ENCODE results near the gene NUP85.
"Not testable (repeated sequence)": the region's sequence is repeated elsewhere in the genome, so short reads cannot be mapped to it uniquely, and the experiment has no call there.

Gene NUP85

DNA sequence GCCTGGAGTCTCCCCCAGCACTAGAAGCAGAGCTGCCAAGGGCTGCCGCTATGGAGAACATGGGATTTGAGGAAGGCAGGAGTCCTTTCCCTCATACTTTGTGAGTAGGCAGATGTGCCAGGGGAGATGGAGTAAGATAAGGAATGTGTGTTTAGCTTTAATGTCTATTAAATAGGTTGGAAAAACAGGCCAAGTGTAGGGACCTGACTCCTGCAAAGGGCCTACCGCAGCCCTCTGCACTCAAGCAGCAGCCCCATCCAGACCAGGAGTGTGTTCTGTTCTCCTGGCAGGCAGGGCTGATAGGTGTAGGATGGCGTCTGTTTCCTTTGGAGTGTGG is 67.3 kb downstream of the NUP85 start:
- DNase-seq (ENCODE audit: low read depth): no peak
- H3K4me3 ChIP-seq (ENCODE audit: control insufficient read depth, low read depth, low read length): no peak overlapping the region
- TF ChIP-seq, protein P1, sequence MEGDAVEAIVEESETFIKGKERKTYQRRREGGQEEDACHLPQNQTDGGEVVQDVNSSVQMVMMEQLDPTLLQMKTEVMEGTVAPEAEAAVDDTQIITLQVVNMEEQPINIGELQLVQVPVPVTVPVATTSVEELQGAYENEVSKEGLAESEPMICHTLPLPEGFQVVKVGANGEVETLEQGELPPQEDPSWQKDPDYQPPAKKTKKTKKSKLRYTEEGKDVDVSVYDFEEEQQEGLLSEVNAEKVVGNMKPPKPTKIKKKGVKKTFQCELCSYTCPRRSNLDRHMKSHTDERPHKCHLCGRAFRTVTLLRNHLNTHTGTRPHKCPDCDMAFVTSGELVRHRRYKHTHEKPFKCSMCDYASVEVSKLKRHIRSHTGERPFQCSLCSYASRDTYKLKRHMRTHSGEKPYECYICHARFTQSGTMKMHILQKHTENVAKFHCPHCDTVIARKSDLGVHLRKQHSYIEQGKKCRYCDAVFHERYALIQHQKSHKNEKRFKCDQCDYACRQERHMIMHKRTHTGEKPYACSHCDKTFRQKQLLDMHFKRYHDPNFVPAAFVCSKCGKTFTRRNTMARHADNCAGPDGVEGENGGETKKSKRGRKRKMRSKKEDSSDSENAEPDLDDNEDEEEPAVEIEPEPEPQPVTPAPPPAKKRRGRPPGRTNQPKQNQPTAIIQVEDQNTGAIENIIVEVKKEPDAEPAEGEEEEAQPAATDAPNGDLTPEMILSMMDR (conservative IDR thresholded peaks at IDR 0.05; ENCODE audit: control insufficient read depth, insufficient read depth, low read depth, low read length): no peak

DNA sequence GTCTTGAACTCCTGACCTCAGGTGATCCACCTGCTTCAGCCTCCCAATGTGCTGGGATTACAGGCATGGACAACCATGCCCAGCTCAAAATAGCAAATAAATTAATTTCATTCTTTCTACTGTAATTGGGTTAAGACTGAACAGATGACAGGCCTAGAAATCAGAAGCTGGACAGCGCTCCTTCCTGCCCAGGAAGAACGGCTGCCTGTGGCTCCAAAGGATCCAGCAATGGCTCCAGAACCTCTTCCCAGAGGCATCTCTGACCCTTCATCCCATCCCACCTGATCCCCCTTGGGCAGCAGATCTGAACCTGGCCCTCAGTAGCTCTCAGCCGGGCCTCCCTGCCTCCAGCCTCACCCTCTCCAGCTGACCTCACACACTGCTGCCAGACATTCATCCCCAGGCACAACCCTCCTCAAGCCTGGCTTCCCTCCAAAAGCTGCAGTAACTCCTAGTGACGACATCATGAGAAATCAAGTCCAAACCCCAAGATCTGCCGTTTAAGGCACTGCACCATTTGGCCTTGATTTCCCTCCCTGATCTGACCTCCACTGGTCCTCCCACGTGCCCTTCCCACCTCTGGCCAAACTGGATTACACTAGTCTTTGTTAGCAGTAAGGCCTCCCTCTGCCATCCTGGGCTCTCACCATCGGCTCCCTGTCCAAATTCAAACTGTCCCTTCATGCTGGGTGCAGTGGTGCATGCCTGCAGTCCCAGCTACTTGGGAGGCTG is 68.7 kb downstream of the NUP85 start:
- peak; percentile 91 for DNase-seq (ENCODE audit: low read depth)
- TF ChIP-seq, protein P1 (conservative IDR thresholded peaks at IDR 0.05; ENCODE audit: control insufficient read depth, insufficient read depth, low read depth, low read length): no peak
- H3K4me3 ChIP-seq (ENCODE audit: control insufficient read depth, low read depth, low read length): no peak overlapping the region

DNA sequence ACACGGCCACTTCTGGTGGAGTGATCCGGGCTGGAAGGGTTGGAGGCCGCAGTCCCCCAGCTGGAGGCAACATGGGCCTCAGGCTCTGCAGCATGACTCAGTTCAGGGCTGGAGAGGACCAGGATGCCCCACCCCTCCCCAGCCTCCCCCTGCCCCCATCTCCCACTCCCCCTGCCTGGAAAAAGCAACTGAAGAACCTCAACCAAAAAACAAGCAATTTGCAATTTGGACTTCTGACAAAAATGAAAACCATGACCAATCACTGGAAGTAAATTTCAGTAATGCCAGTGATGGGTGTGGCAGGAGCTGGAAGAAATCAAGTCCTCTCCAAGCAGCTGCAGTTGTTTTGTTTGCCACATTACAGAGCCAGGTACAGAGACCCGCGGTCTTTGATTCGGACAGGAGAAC is 72.2 kb downstream of the NUP85 start:
- peak; percentile 28 for DNase-seq (ENCODE audit: low read depth)
- TF ChIP-seq, protein P1 (conservative IDR thresholded peaks at IDR 0.05; ENCODE audit: control insufficient read depth, insufficient read depth, low read depth, low read length): no peak
- H3K4me3 ChIP-seq (ENCODE audit: control insufficient read depth, low read depth, low read length): no peak overlapping the region

DNA sequence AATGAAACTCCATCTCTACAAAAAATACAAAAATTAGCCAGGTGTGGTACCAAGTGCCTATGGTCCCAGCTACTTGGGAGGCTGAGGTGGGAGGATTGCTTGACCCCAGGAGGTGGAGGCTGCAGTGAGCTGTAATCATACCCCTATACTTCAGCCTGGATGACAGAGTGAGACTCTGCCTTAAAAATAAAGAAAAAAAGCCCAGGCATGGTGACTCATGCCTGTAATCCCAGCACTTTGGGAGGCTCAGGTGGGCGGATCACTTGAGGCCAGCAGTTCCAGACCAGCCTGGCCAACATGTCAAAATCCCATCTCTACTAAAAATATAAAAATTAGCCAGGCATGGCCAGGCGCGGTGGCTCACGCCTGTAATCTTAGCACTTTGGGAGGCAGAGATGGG is 74.7 kb downstream of the NUP85 start:
- H3K4me3 ChIP-seq (ENCODE audit: control insufficient read depth, low read depth, low read length); DNase-seq (ENCODE audit: low read depth): not testable (repeated sequence)

DNA sequence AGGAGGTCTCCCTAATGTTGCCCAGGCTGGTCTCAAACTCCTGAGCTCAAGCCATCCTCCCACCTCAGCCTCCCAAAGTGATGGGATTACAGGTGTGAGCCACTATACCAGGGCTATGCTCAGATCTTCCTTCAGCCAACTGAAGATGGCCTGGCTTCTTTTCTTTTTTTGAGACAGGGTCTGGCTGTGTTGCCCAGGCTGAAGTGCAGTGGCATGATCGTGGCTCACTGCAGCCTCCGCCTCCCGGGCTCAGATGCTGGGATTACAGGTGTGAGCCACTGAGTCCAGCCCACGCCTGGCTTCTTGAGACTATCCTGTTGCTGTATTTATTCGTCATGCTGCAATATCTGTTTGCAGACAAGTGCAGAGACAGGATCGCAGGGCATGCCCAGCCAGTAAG is 79.6 kb downstream of the NUP85 start:
- H3K4me3 ChIP-seq (ENCODE audit: control insufficient read depth, low read depth, low read length): no peak overlapping the region
- TF ChIP-seq, protein P1 (conservative IDR thresholded peaks at IDR 0.05; ENCODE audit: control insufficient read depth, insufficient read depth, low read depth, low read length): no peak
- DNase-seq (ENCODE audit: low read depth): no peak

Measured in fibroblast of mammary gland (primary cell).